RPMI8226 (cell line): ENCODE data around the gene FHOD3.
A peak's percentile ranks its signal among the peaks of the same experiment; 100 is the strongest.
"Not testable (repeated sequence)": the region's sequence is repeated elsewhere in the genome, so short reads cannot be mapped to it uniquely, and the experiment has no call there.

Source experiments
- DNase-seq: peaks from one replicate; pipeline ENCODE4 v3.0.0-alpha.2; 2015

The FHOD3 gene

GRCh38 chr18:36530676-36531405, 233.3 kb downstream of the FHOD3 start:
- DNase-seq = no peak

DNA sequence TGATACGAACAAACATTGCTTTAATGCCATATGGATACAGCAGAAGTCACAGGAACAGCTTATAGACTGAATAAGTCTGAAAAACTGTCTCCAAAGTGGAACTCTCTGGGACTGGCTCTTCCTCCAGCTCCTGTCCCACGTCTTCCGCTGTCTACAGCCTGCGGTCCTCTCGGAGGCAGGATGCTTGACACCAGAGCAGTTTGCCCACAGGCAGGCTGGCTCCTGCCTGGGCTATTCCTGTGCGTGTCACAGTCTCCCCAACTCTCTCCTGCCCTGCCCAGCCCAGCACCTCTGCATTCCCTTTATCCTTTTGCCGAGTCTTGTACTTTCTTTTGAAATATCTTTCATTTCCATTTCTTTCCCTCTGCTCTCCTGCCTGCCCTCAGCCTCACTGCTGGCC, 234.1 kb downstream of the FHOD3 start:
- no peak for DNase-seq

GRCh38 chr18:36532394-36532793, 234.9 kb downstream of the FHOD3 start:
- no peak for DNase-seq

DNA sequence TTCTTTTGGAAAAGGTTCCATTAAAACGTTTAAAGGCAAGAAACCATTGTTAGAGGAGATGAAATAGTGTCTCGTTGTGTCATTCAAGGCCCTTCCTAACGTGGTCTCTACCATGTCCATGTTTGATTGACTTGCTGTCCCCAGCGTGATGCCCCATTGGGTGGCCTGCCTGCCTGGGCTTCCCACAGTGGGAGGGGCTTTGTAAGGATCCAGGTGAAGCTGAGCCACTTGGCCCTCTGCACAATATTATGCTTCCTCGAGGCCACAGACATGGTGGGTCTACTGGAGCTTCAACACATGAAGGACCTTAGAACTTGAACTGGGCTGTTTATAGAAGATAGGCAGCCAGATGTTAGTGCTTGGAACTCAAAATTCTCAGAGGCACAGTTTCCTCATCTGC, 235.3 kb downstream of the FHOD3 start:
- DNase-seq = no peak

- no peak for DNase-seq
Measured at GRCh38 chr18:36533446-36534153, 236.1 kb downstream of the FHOD3 start.

DNA sequence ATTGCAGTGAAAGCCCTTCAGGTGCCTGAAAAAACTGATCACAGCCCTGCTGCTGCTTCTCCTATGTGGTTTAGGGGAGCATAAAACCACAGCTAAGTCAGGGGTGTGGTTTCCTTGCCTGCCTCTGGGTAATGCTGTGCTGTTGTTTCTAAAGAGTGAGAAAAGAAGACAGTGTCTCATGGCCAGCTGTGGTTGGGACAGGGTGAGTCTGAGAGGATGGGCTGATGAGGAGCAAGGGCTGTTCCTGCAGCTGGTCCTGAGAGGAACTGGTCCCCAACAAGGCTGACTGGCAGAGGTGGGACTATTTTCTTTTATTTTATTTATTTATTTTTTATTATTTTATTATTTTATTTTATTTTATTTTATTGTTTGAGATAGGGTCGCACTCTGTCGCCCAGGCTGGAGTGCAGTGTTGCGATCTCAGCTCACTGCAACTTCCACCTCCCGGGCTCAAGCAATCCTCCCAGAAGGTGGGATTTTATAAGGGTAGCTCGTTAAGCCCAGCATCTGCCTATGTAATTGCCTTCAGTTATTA, 236.7 kb downstream of the FHOD3 start:
- DNase-seq = peak; percentile 33

GRCh38 chr18:36535202-36535935, 237.9 kb downstream of the FHOD3 start:
- DNase-seq = no peak

- no peak for DNase-seq
Measured at GRCh38 chr18:36536426-36536825, 238.9 kb downstream of the FHOD3 start.

- no peak for DNase-seq
Measured at GRCh38 chr18:36537289-36537688, 239.8 kb downstream of the FHOD3 start.

- no peak for DNase-seq
Measured at GRCh38 chr18:36539674-36540231, 242.2 kb downstream of the FHOD3 start.

DNA sequence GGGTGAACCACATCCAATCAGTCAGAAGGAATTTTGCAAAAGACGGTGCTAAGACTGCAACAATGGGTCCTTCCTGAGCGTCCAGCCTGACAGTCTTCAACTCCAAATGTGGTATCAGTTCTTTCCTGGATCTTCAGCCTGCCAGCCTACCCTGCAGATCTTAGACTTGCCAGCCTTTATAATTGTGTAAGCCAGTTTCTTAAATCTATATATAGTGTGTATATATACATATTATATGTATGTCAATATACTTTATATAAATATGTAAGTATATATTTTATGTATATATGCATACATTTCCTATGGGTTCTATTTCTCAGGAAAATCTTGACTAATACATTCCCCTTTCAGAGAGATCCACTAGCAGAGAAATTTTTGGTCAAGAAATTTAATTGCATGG, 245.5 kb downstream of the FHOD3 start:
- no peak for DNase-seq

DNA sequence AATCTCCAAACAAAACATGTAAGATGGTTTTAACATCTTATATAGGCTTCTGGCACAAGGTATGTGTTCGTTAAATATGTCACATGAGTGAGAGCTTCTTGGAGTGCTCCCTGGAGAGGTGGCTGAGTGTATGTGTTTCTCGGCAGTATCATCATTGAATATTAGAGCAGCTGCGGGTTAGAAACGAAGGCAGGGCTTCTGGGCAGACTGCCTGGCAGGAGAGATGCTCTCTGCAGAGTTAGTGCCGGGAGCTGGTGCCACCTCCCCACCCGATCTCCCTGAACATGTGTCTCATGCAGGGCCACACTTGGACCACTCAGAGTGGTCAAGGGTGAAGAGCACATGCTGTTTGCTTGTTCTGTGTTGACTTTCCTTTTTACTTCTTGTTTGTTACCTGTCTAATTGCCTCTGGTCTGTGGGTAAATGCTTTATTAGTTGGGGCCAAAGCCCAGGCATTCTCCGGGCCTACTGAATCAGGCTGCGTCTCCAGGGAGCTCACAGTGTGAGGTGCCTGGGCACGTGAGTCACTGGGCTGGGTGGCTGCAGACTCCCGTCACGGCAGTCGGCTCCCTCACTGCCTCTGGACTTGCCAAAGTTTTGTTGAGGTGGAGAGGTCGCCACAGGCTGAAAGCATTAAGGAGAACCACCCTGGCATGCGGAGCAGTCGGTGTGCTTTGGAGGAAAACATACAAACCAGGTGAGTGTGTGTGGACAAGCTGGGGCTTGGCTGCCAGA, 246.6 kb downstream of the FHOD3 start:
- no peak for DNase-seq

DNA sequence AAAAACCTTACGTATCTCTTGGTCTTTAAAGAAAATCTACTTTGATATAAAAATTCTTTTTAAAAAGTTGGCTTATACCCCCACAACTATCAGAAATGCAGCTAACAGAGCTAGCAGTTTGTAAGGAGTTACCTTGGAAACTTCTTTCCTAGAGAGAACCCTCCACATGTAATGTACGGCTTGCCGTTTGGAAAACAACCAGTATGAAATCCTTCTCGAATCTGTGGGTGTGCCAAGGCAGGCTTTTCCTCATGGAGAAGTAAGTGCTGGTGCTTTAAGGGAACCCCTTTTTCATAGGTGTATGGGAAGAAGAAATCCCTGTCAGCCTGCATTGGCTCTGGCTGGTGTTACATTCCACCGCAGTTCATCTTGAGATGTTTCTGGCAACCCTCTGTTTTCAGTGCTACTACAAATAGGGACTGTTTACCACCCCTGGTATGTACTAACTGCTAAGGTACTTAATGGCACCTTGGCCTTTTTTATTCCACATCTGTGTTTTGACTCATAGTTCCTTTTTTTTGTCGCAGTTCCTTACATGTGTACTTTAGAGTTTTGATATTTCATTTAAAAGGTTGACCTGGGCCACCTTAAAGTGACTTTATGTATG, 248.4 kb downstream of the FHOD3 start:
- no peak for DNase-seq

GRCh38 chr18:36546876-36547275, 249.4 kb downstream of the FHOD3 start:
- DNase-seq = no peak

DNA sequence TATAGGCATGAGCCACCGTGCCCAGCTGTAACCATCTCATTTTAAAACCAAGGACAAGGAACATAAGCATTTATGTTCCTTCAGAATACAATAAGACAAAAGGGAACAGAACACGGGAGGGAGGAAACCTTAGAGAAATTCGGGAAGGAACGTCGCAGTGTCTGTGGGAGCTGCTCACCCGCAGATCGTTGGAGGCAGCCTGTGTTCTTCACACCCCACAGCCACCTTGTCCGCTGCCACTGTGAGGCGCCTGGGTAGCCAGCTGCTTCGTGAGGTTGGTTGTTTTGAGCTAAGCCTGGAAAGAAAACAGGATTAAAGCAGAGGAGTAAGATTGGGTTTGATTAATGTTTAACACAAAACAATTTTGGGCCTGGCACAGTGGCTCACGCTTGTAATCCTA, 250.0 kb downstream of the FHOD3 start:
- no peak for DNase-seq

- not testable (repeated sequence) for DNase-seq
Measured at GRCh38 chr18:36551274-36551673, 253.8 kb downstream of the FHOD3 start.

GRCh38 chr18:36558234-36558633, 260.7 kb downstream of the FHOD3 start:
- no peak for DNase-seq

DNA sequence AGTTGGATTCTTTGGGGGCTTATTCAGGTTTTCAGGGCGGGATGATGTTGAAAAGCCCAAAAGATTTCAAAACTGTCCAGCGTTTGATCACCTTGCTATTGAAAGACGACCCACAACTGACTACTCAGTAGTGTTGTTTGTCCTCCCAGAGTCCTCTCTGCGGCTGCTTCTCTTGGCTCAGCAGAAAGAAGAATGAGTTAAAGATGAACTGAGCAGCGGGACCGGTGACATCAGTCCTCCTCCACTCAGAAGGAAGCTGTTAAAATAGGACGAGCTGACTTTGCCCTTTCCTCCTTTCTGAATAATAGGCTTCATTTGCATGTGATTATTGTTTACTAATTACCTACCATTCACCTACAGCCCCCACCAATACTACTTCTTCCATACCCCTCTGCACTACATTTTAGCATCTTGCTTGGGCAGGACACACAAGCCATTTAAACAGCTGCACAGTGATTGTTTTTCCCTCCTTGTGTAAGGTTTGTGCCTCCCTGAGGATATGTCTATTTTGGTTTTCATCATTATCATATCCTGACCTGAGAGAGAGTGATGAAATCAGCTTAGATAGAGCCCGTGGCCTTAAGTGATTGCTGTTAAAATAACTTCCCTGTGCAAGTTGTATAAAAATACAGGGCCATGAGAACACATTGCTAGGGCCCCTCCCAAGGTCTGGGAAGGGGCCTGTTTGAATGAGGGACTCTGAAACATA, 261.8 kb downstream of the FHOD3 start:
- DNase-seq = no peak

GRCh38 chr18:36560187-36560586, 262.7 kb downstream of the FHOD3 start:
- no peak for DNase-seq

- no peak for DNase-seq
Measured at GRCh38 chr18:36561046-36561445, 263.5 kb downstream of the FHOD3 start.

GRCh38 chr18:36564841-36565240, 267.3 kb downstream of the FHOD3 start:
- no peak for DNase-seq
